Measurements from ENCODE around the gene KAT2B.

DNA sequence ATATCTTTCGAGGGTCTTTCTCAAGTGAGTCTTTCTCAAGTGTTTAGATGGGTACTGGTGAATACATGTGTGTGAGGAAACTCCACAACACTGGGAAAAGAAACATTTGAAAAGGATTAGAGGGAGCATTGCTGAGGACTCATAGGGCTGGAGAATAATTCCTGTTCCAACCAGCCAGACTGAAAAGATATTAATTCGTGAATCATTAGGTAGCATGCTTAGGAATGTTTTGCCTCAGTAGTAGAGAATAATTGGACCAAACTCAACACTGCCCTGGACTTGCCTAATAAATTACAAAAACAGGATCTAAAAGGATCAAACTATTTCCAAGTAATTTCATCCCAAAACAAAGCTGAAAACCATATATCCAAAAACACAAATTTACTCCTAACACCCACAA, 45.5 kb upstream of the KAT2B start:
- TF ChIP-seq, protein P1, sequence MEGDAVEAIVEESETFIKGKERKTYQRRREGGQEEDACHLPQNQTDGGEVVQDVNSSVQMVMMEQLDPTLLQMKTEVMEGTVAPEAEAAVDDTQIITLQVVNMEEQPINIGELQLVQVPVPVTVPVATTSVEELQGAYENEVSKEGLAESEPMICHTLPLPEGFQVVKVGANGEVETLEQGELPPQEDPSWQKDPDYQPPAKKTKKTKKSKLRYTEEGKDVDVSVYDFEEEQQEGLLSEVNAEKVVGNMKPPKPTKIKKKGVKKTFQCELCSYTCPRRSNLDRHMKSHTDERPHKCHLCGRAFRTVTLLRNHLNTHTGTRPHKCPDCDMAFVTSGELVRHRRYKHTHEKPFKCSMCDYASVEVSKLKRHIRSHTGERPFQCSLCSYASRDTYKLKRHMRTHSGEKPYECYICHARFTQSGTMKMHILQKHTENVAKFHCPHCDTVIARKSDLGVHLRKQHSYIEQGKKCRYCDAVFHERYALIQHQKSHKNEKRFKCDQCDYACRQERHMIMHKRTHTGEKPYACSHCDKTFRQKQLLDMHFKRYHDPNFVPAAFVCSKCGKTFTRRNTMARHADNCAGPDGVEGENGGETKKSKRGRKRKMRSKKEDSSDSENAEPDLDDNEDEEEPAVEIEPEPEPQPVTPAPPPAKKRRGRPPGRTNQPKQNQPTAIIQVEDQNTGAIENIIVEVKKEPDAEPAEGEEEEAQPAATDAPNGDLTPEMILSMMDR (IDR thresholded peaks at IDR 0.05) = no peak
- no peak for TF ChIP-seq POLR2A (IDR thresholded peaks at IDR 0.05)

Data from uterus (tissue), 2 donors.